H1 (cell line): ENCODE measurements around the gene SF3A2. TPM values are rescaled to one million over a fixed set of nuclear protein-coding genes. Genes with fewer than 3 reads are reported as not detected.

ENCODE experiments used
- CTCF ChIA-PET: fragments of 300-600 bp; sonication (Branson Sonifier 250); formaldehyde crosslinking; loops from one replicate; lab custom pipeline; 2021; ENCODE audit not compliant: partially characterized antibody; lab: Charles Lee
- POLR2A ChIA-PET: fragments of 300-600 bp; sonication (Branson Sonifier 250); formaldehyde crosslinking; loops from one replicate; lab custom pipeline; 2021; ENCODE audit warnings: inconsistent platforms; ENCODE audit not compliant: partially characterized antibody; lab: Charles Lee
- DNase-seq, 2 experiments: peaks; one replicate each; pipeline versions ENCODE4 v3.0.0 to v3.0.0-alpha.2; 2010 to 2022; ENCODE audit warnings: low spot score in 2 of 2, low read depth in 1 of 2, mixed read lengths in 1 of 2
- FAIRE-seq: peaks from 2 replicates; lab custom pipeline; 2011; peaks lifted over from hg19 to GRCh38; lab: Jason Lieb, UNC
- H2AFZ ChIP-seq: 2 replicates; pipeline ENCODE4 v1.8.1; 2012; ENCODE audit warnings: low read length, inconsistent platforms
- H2AK5ac ChIP-seq: 2 replicates; pipeline ENCODE4 v1.6.1; 2013; ENCODE audit warnings: low read depth, low read length
- H2BK120ac ChIP-seq: replicated peaks from 2 replicates; pipeline ENCODE3; 2013; ENCODE audit warnings: low read depth, low read length, inconsistent platforms
- H2BK12ac ChIP-seq: 2 replicates; pipeline ENCODE4 v1.6.1; 2013; ENCODE audit warnings: low read depth, low read length
- H2BK15ac ChIP-seq: 2 replicates; pipeline ENCODE4 v1.6.1; 2013; ENCODE audit warnings: low read length
- H2BK20ac ChIP-seq: 2 replicates; pipeline ENCODE4 v1.6.1; 2013; ENCODE audit warnings: low read length
- H2BK5ac ChIP-seq: 2 replicates; pipeline ENCODE4 v1.6.1; 2013; ENCODE audit warnings: low read depth, low read length
- H3K14ac ChIP-seq: 2 replicates; pipeline ENCODE4 v1.6.1; 2013; ENCODE audit warnings: inconsistent platforms; ENCODE audit not compliant: insufficient read length
- H3K18ac ChIP-seq: 2 replicates; pipeline ENCODE4 v1.6.1; 2013; ENCODE audit warnings: low read length; ENCODE audit errors: extremely low read depth
- H3K23ac ChIP-seq: 2 replicates; pipeline ENCODE4 v1.6.1; 2013; ENCODE audit warnings: inconsistent platforms; ENCODE audit not compliant: insufficient read length
- H3K23me2 ChIP-seq: 2 replicates; pipeline ENCODE4 v1.6.1; 2013; ENCODE audit warnings: low read depth, low read length
- H3K27ac ChIP-seq: 2 replicates; pipeline ENCODE4 v1.6.1; 2011; ENCODE audit warnings: low read depth, low read length, inconsistent platforms
- H3K27me3 ChIP-seq, 4 experiments: replicated peaks in 1 of 4; 1 replicate in 1 of 4; 2 replicates in 3 of 4; pipeline versions ENCODE4 v1.6.1 to v1.8.1; 2011 to 2013; ENCODE audit warnings: low read length in 3 of 4, mild to moderate bottlenecking in 3 of 4, inconsistent platforms in 2 of 4, mixed read lengths in 2 of 4, moderate library complexity in 1 of 4; ENCODE audit not compliant: control insufficient read depth in 3 of 4, insufficient read depth in 3 of 4; ENCODE audit errors: extremely low read depth in 1 of 4
- H3K36me3 ChIP-seq, 4 experiments: 2 replicates each; pipeline versions ENCODE4 v1.6.1 to v1.8.1; 2011 to 2013; ENCODE audit warnings: mild to moderate bottlenecking in 4 of 4, low read length in 3 of 4, moderate library complexity in 2 of 4, control low read depth in 1 of 4, inconsistent platforms in 1 of 4; ENCODE audit not compliant: insufficient read depth in 4 of 4, control insufficient read depth in 2 of 4
- H3K4ac ChIP-seq: replicated peaks from 2 replicates; pipeline ENCODE3; 2013; ENCODE audit warnings: low read length, low read depth, mixed read lengths, inconsistent platforms; ENCODE audit not compliant: insufficient read length
- H3K4me1 ChIP-seq, 4 experiments: replicated peaks in 1 of 4; 1 replicate in 1 of 4; 2 replicates in 3 of 4; pipeline versions ENCODE4 v1.6.1 to v1.8.1; 2011 to 2013; ENCODE audit warnings: low read length in 3 of 4, inconsistent platforms in 2 of 4, mixed read lengths in 1 of 4; ENCODE audit not compliant: insufficient read depth in 4 of 4, control insufficient read depth in 3 of 4
- H3K4me2 ChIP-seq, 2 experiments: 2 replicates each; pipeline versions ENCODE4 v1.6.1 to v1.8.1; 2011 to 2013; ENCODE audit warnings: low read depth in 2 of 2, low read length in 2 of 2, control low read depth in 1 of 2, inconsistent platforms in 1 of 2, mild to moderate bottlenecking in 1 of 2; ENCODE audit not compliant: insufficient read depth in 1 of 2
- H3K4me3 ChIP-seq, 4 experiments: fragments of 200-600, 300-600 bp in 1 of 4; sonication (generic), shearing (Covaris generic), sonication (Bioruptor Twin) in 1 of 4; 2 replicates each; pipeline versions ENCODE4 v1.5.1 to v1.8.1; 2011 to 2016; ENCODE audit warnings: low read length in 4 of 4, low read depth in 3 of 4, control low read depth in 2 of 4, inconsistent platforms in 2 of 4, mild to moderate bottlenecking in 2 of 4, mixed read lengths in 1 of 4, moderate library complexity in 1 of 4; ENCODE audit not compliant: insufficient read depth in 2 of 4; ENCODE audit errors: extremely low read depth in 1 of 4
- H3K56ac ChIP-seq: replicated peaks from 2 replicates; pipeline ENCODE3; 2013; ENCODE audit warnings: low read depth, mild to moderate bottlenecking, mixed read lengths, low read length, inconsistent platforms; ENCODE audit not compliant: insufficient read length
- H3K79me1 ChIP-seq: 2 replicates; pipeline ENCODE4 v1.6.1; 2013; ENCODE audit warnings: low read depth, low read length, control low read depth
- H3K79me2 ChIP-seq, 2 experiments: 2 replicates each; pipeline versions ENCODE4 v1.6.1 to v1.8.1; 2012 to 2013; ENCODE audit warnings: low read length in 2 of 2, mild to moderate bottlenecking in 2 of 2, inconsistent platforms in 1 of 2; ENCODE audit not compliant: insufficient read depth in 2 of 2, control insufficient read depth in 1 of 2
- H3K9ac ChIP-seq, 4 experiments: replicated peaks in 1 of 4; 1 replicate in 1 of 4; 2 replicates in 3 of 4; pipeline versions ENCODE4 v1.6.1 to v1.8.1; 2011 to 2013; ENCODE audit warnings: low read depth in 3 of 4, low read length in 3 of 4, control low read depth in 2 of 4, mild to moderate bottlenecking in 2 of 4, moderate library complexity in 2 of 4, inconsistent platforms in 1 of 4; ENCODE audit errors: extremely low read depth in 1 of 4
- H3K9me3 ChIP-seq, 2 experiments: 2 replicates each; pipeline versions ENCODE4 v1.6.1 to v1.8.1; 2012 to 2013; ENCODE audit warnings: mild to moderate bottlenecking in 2 of 2, moderate library complexity in 2 of 2, control low read depth in 1 of 2, inconsistent platforms in 1 of 2, low read depth in 1 of 2, low read length in 1 of 2, mixed read lengths in 1 of 2; ENCODE audit not compliant: insufficient read depth in 2 of 2
- H4K20me1 ChIP-seq, 2 experiments: replicated peaks in 1 of 2; 2 replicates each; pipeline versions ENCODE3 to v1.8.1; 2011 to 2013; ENCODE audit warnings: inconsistent platforms in 2 of 2, low read length in 2 of 2, mild to moderate bottlenecking in 1 of 2; ENCODE audit not compliant: insufficient read depth in 2 of 2, control insufficient read depth in 1 of 2
- H4K5ac ChIP-seq: 2 replicates; pipeline ENCODE4 v1.6.1; 2013; ENCODE audit warnings: low read length, low read depth, mixed read lengths, inconsistent platforms; ENCODE audit not compliant: insufficient read length
- H4K8ac ChIP-seq: 2 replicates; pipeline ENCODE4 v1.8.0; 2013; ENCODE audit warnings: mild to moderate bottlenecking, moderate library complexity, low read length, inconsistent platforms; ENCODE audit not compliant: insufficient read depth; ENCODE audit errors: extremely low read depth
- H4K91ac ChIP-seq: replicated peaks from 2 replicates; pipeline ENCODE3; 2013; ENCODE audit warnings: low read length, mixed read lengths, inconsistent platforms; ENCODE audit not compliant: insufficient read length
- KDM4A ChIP-seq: IDR thresholded peaks from one replicate; pipeline ENCODE4 v1.7.1; 2012; ENCODE audit warnings: low read depth, mild to moderate bottlenecking, moderate library complexity, low read length, inconsistent platforms; ENCODE audit not compliant: severe bottlenecking
- SIX5 ChIP-seq: IDR thresholded peaks from 2 replicates; pipeline ENCODE4 v1.6.1; 2011; ENCODE audit warnings: mild to moderate bottlenecking, low read depth, low read length
- SP2 ChIP-seq: IDR thresholded peaks from 2 replicates; pipeline ENCODE4 v1.6.1; 2012; ENCODE audit warnings: mild to moderate bottlenecking, low read length, inconsistent platforms
- WGBS, 2 experiments: shearing (Covaris generic) in 1 of 2; methylation state at CpG; one replicate each; pipeline versions ENCODE4 v1.1.6 to v1.1.7; 2013 to 2015; ENCODE audit warnings: low lambda C conversion rate in 2 of 2, mixed read lengths in 2 of 2, inconsistent platforms in 1 of 2, low coverage in 1 of 2, missing lambda C conversion rate in 1 of 2; ENCODE audit not compliant: insufficient replicate concordance in 2 of 2, insufficient coverage in 1 of 2, insufficient read length in 1 of 2; ENCODE audit errors: extremely low coverage in 1 of 2, missing lambda C conversion rate in 1 of 2; 5-methylcytosine and 5-hydroxymethylcytosine counted together
- polyA plus RNA-seq, 7 experiments: library from polyadenylated mRNA; depleted of rRNA in 3 of 7; stranded (reverse) in 5 of 7; unstranded in 2 of 7; fragments of >200 nt in 5 of 7; fragments of 200-250 nt in 2 of 7; gene quantifications; 1 replicate in 5 of 7; 2 replicates in 1 of 7; 4 replicates in 1 of 7; pipeline versions ENCODE4 v1.2.1 to v1.2.3, GENCODE V29; 2011 to 2013; ENCODE audit warnings: missing spikeins in 2 of 7, mixed read lengths in 2 of 7
- total RNA-seq: library from RNA; stranded (reverse); fragmentation: NEBNext Ultra II Directional; extraction: Animal tissue kit (Norgen Biotek cat#: 25700); gene quantifications from 2 replicates; pipeline ENCODE4 v1.2.1, GENCODE V29; 2021

Gene SF3A2
- total and polyA plus RNA-seq, 2 of the 8 experiments (the other 6 are each of a cell fraction or from before 2014, with no cell fraction given): 15.3 to 146 TPM

DNA sequence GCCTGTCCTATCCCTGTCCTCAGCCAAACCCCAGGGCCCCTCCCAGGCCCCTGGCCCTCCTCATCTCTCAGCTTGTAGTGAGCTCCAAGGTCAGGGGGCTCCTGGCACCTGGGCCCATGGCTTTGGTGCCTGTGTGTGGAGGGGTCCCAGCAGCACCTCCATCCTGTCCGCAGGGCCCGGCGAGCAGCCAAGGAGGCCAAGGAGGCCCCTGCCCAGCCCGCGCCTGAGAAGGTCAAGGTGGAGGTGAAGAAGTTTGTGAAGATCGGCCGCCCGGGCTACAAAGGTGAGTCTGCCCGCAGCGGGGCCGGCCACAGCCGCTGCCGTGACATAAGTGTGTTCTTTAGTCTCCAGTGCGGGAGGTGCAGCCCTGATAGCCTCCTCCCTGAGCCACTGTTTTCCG, 8.6 kb downstream of the SF3A2 start:
- Histone ChIP-seq H3K56ac (no peak overlapping the region), H3K14ac (no peak overlapping the region), H2AK5ac (no peak overlapping the region), H2BK120ac (no peak overlapping the region), H2BK12ac (no peak overlapping the region), H2AFZ (no peak overlapping the region), H3K9me3 (no peaks in the 10 kb centered on the region), H3K23me2 (no peaks in the 10 kb centered on the region; the same call in 1 of the 2 replicates), H3K27me3 (no peaks in the 10 kb centered on the region), H3K36me3 (peaks cover 28 to 49% (median 45%) of the 10 kb centered on the region in 4 experiments), H3K4me2 (no peak overlapping the region), H4K20me1 (peaks cover 40 to 58% of the 10 kb centered on the region in 2 experiments), H3K79me1 (peaks cover 19% of the 10 kb centered on the region), H3K4ac (no peak overlapping the region), H3K4me3 (no peak overlapping the region), H4K8ac (no peak overlapping the region; the same call in 1 of the 2 replicates), H3K23ac (no peak overlapping the region), H3K9ac (no peak overlapping the region), H4K5ac (no peak overlapping the region), H3K27ac (no peak overlapping the region), H2BK20ac (no peak overlapping the region), H3K4me1 (peaks cover 0 to 8% (median 6%) of the 10 kb centered on the region in 4 experiments; a peak in 5 of 7 replicates), H3K18ac (no peak overlapping the region), H3K79me2 (peaks cover 22 to 39% of the 10 kb centered on the region in 2 experiments), H2BK15ac (no peak overlapping the region), H4K91ac (no peak overlapping the region), H2BK5ac (no peak overlapping the region)
- 94% methylated on average over 15 of the region's 15 CpGs; no CpG with 5 or more reads in 1 of the 2 experiments for WGBS, 2 experiments
- ChIA-PET CTCF (interaction anchor here (0.9 to 2.6 kb wide), 5 partner anchors 8 to 71 kb away, joined by 3 to 11 read pairs (median 4); partner anchors contain the start of gene JSRP1), POLR2A (interaction anchor here (1.1 to 10.3 kb wide), 7 partner anchors 10 to 71 kb away, joined by 3 to 206 read pairs (median 4); partner anchors contain the start of genes AMH and JSRP1)
- TF ChIP-seq SP2 (no peak), KDM4A (no peak), SIX5 (no peak)
- DNase-seq (no peak), FAIRE-seq (no peak)
